HCT116 (cell line): Measurements from ENCODE around the gene KLHL20. TPM values are rescaled to one million over a fixed set of nuclear protein-coding genes. Genes with fewer than 3 reads are reported as not detected.

Experiments used
- ATAC-seq: fragments of 200-7000 bp; cut with Tn5 transposase; 2 replicates; pipeline ENCODE4 v1.9.1; 2020; ENCODE audit warnings: mild to moderate bottlenecking, moderate library complexity
- Bru-seq: library from RNA; stranded (reverse); fragments of 400-500 nt; gene quantifications from one replicate; lab custom pipeline; 2021; lab: Mats Ljungman, UMichigan
- BruChase-seq, 2 experiments: library from RNA; stranded (reverse); fragments of 400-500 nt; gene quantifications; one replicate each; lab custom pipeline; 2021; lab: Mats Ljungman, UMichigan
- BruUV-seq: library from RNA; stranded (reverse); fragments of 400-500 nt; replicated peaks from 2 replicates; lab custom pipeline; 2021; lab: Mats Ljungman, UMichigan
- CTCF ChIA-PET: fragments of 300-600 bp; sonication (Branson Sonifier 250); formaldehyde crosslinking; loops from one replicate; lab custom pipeline; 2021; ENCODE audit warnings: antibody characterized with exemption; lab: Charles Lee
- POLR2A ChIA-PET: fragments of 300-600, 350-600 bp; sonication (Branson Sonifier 250); formaldehyde crosslinking; loops from one replicate; lab custom pipeline; 2021; ENCODE audit warnings: antibody characterized with exemption; lab: Charles Lee
- RAD21 ChIA-PET, 2 experiments: fragments of 300-600 bp; sonication (Branson Sonifier 250); formaldehyde crosslinking; loops; one replicate each; lab custom pipeline; 2023; ENCODE audit warnings: low total read pairs in 2 of 2; ENCODE audit not compliant: uncharacterized antibody in 2 of 2, unreplicated experiment in 2 of 2, low non-redundant PET in 1 of 2; lab: Charles Lee
- DNase-seq: peaks from one replicate; pipeline ENCODE4 v3.0.0-alpha.2; 2010; ENCODE audit warnings: low read depth, low spot score
- H2AFZ ChIP-seq: fragments of 200-600 bp; shearing (Covaris generic), sonication (generic); 2 replicates; pipeline ENCODE4 v1.6.1; 2017; ENCODE audit warnings: low read depth, mixed run types, mixed read lengths, antibody characterized with exemption, low read length; ENCODE audit not compliant: poor library complexity, severe bottlenecking
- H3K27ac ChIP-seq: 2 replicates; pipeline ENCODE4 v1.5.1; 2012; ENCODE audit warnings: low read depth, low read length
- H3K27me3 ChIP-seq: fragments of 200-600 bp; sonication (generic); 2 replicates; pipeline ENCODE4 v1.6.1; 2016; ENCODE audit warnings: mixed run types, low read length, mixed read lengths; ENCODE audit not compliant: insufficient read depth
- H3K36me3 ChIP-seq, 2 experiments: fragments of 200-500 bp in 1 of 2; fragments of 200-600 bp in 1 of 2; sonication (Bioruptor generic) in 1 of 2; sonication (generic) in 1 of 2; 2 replicates each; pipeline versions ENCODE4 v1.5.1 to v1.6.1; 2014 to 2016; ENCODE audit warnings: low read length in 2 of 2, inconsistent platforms in 1 of 2, mixed read lengths in 1 of 2, mixed run types in 1 of 2; ENCODE audit not compliant: insufficient read depth in 2 of 2, control insufficient read depth in 1 of 2
- H3K4me1 ChIP-seq, 2 experiments: fragments of 200-600 bp in 1 of 2; sonication (generic) in 1 of 2; 2 replicates each; pipeline versions ENCODE4 v1.5.1 to v1.6.1; 2012 to 2017; ENCODE audit warnings: low read length in 2 of 2, inconsistent platforms in 1 of 2, mild to moderate bottlenecking in 1 of 2, mixed read lengths in 1 of 2, mixed run types in 1 of 2, moderate library complexity in 1 of 2; ENCODE audit not compliant: insufficient read depth in 2 of 2, control insufficient read depth in 1 of 2
- H3K4me2 ChIP-seq: fragments of 200-600 bp; sonication (generic); 2 replicates; pipeline ENCODE4 v1.6.1; 2017; ENCODE audit warnings: mixed run types, low read length, mixed read lengths
- H3K4me3 ChIP-seq, 2 experiments: fragments of 200-600 bp in 1 of 2; sonication (generic) in 1 of 2; replicated peaks in 1 of 2; 2 replicates each; pipeline ENCODE4 v1.5.1; 2011 to 2016; ENCODE audit warnings: low read length in 2 of 2, control low read depth in 1 of 2, low read depth in 1 of 2, mild to moderate bottlenecking in 1 of 2, mixed read lengths in 1 of 2, mixed run types in 1 of 2
- H3K79me2 ChIP-seq: fragments of 200-600 bp; sonication (generic); 2 replicates; pipeline ENCODE4 v1.6.1; 2017; ENCODE audit warnings: mild to moderate bottlenecking, mixed run types, low read length, moderate library complexity, mixed read lengths; ENCODE audit not compliant: insufficient read depth
- H3K9ac ChIP-seq: fragments of 200-600 bp; sonication (generic); 2 replicates; pipeline ENCODE4 v1.6.1; 2016; ENCODE audit warnings: low read length, mixed read lengths
- H3K9me2 ChIP-seq: fragments of 200-600 bp; sonication (generic), shearing (Covaris generic); 2 replicates; pipeline ENCODE4 v1.6.1; 2017; ENCODE audit warnings: mixed run types, mild to moderate bottlenecking, moderate library complexity; ENCODE audit not compliant: insufficient read depth
- H3K9me3 ChIP-seq, 2 experiments: fragments of 200-500 bp in 1 of 2; fragments of 200-600 bp in 1 of 2; sonication (Bioruptor generic) in 1 of 2; sonication (generic) in 1 of 2; 2 replicates each; pipeline ENCODE4 v1.6.1; 2014 to 2017; ENCODE audit warnings: low read length in 2 of 2, mixed read lengths in 2 of 2, inconsistent platforms in 1 of 2, low read depth in 1 of 2, mild to moderate bottlenecking in 1 of 2, mixed run types in 1 of 2, moderate library complexity in 1 of 2; ENCODE audit not compliant: control insufficient read depth in 1 of 2, insufficient read depth in 1 of 2
- H4K20me1 ChIP-seq: fragments of 200-600 bp; sonication (generic), shearing (Covaris generic); 2 replicates; pipeline ENCODE4 v1.6.1; 2017; ENCODE audit warnings: mixed run types, mild to moderate bottlenecking, moderate library complexity; ENCODE audit not compliant: insufficient read depth
- CEBPB ChIP-seq: IDR thresholded peaks from 2 replicates; pipeline ENCODE4 v1.6.1; 2012; ENCODE audit warnings: low read depth
- EGR1 ChIP-seq: IDR thresholded peaks from 2 replicates; pipeline ENCODE4 v1.6.1; 2012; ENCODE audit warnings: low read depth
- EZH2phosphoT487 ChIP-seq: fragments of 200-600 bp; IDR thresholded peaks from 2 replicates; pipeline ENCODE4 v1.6.1; 2018; ENCODE audit warnings: antibody characterized with exemption, borderline replicate concordance
- JUND ChIP-seq: IDR thresholded peaks from 2 replicates; pipeline ENCODE4 v1.6.1; 2012
- POLR2A ChIP-seq: IDR thresholded peaks from 2 replicates; pipeline ENCODE4 v1.7.0; 2011; ENCODE audit warnings: borderline replicate concordance; ENCODE audit not compliant: insufficient read depth, insufficient read length; ENCODE audit errors: extremely low read depth
- RAD21 ChIP-seq: IDR thresholded peaks from 2 replicates; pipeline ENCODE4 v1.6.1; 2012; ENCODE audit warnings: low read depth, mild to moderate bottlenecking
- SRF ChIP-seq: IDR thresholded peaks from 2 replicates; pipeline ENCODE4 v1.6.1; 2012; ENCODE audit warnings: low read depth
- TCF7L2 ChIP-seq: IDR thresholded peaks from 2 replicates; pipeline ENCODE4 v1.7.0; 2011; ENCODE audit warnings: borderline replicate concordance, inconsistent platforms; ENCODE audit not compliant: insufficient read depth, insufficient read length; ENCODE audit errors: extremely low read depth
- YY1 ChIP-seq: IDR thresholded peaks from 2 replicates; pipeline ENCODE4 v1.6.1; 2011; ENCODE audit warnings: low read length, low read depth, moderate library complexity, mild to moderate bottlenecking; ENCODE audit not compliant: insufficient replicate concordance; ENCODE audit errors: extremely low read depth
- ZFX ChIP-seq: fragments of 450-650 bp; IDR thresholded peaks from 2 replicates; pipeline ENCODE4 v1.6.1; 2017
- ZNF274 ChIP-seq: fragments of 200-500 bp; sonication (Bioruptor generic); IDR thresholded peaks from 2 replicates; pipeline ENCODE4 v1.6.1; 2014; ENCODE audit warnings: mild to moderate bottlenecking, low read depth, low read length, inconsistent platforms
- intact Hi-C: fragments of 100-400 bp; cut with micrococcal nuclease; formaldehyde crosslinking; loops from 2 replicates; pipeline ENCODE4 v1.10.0; 2022
- long read RNA-seq: library from polyadenylated mRNA; unstranded; transcript quantifications from one replicate; pipeline ENCODE4 v2.0.0, GENCODE V29; 2021; ENCODE audit not compliant: unreplicated experiment
- polyA plus RNA-seq: library from polyadenylated mRNA; unstranded; fragments of >200 nt; gene quantifications from 2 replicates; pipeline ENCODE4 v1.2.1, GENCODE V29; 2012; ENCODE audit warnings: missing spikeins
- total RNA-seq: library from RNA; stranded (reverse); gene quantifications from one replicate; pipeline ENCODE4 v1.2.1, GENCODE V29; 2021; ENCODE audit not compliant: unreplicated experiment
- TF ChIP-seq, protein P1 (sequence below), 3 experiments: fragments of 200-600 bp in 1 of 3; sonication (generic) in 1 of 3; IDR thresholded peaks in 2 of 3; conservative IDR thresholded peaks in 1 of 3; 2 replicates each; pipeline ENCODE4 v1.5.1; 2012 to 2017; ENCODE audit warnings: low read depth in 2 of 3, low read length in 2 of 3, antibody characterized with exemption in 1 of 3, borderline replicate concordance in 1 of 3, control low read depth in 1 of 3, mild to moderate bottlenecking in 1 of 3, mixed read lengths in 1 of 3, mixed run types in 1 of 3, moderate library complexity in 1 of 3; ENCODE audit not compliant: insufficient read depth in 1 of 3
- TF ChIP-seq, protein P2 (sequence below): IDR thresholded peaks from 2 replicates; pipeline ENCODE4 v1.6.1; 2011; ENCODE audit warnings: mild to moderate bottlenecking, low read length, moderate library complexity; ENCODE audit not compliant: insufficient replicate concordance; ENCODE audit errors: extremely low read depth
- TF ChIP-seq, protein P3 (sequence below): IDR thresholded peaks from 2 replicates; pipeline ENCODE4 v1.6.1; 2012

KLHL20 gene, protein sequence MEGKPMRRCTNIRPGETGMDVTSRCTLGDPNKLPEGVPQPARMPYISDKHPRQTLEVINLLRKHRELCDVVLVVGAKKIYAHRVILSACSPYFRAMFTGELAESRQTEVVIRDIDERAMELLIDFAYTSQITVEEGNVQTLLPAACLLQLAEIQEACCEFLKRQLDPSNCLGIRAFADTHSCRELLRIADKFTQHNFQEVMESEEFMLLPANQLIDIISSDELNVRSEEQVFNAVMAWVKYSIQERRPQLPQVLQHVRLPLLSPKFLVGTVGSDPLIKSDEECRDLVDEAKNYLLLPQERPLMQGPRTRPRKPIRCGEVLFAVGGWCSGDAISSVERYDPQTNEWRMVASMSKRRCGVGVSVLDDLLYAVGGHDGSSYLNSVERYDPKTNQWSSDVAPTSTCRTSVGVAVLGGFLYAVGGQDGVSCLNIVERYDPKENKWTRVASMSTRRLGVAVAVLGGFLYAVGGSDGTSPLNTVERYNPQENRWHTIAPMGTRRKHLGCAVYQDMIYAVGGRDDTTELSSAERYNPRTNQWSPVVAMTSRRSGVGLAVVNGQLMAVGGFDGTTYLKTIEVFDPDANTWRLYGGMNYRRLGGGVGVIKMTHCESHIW
- total RNA-seq (16.2 TPM), Bru-seq, nascent RNA (percentile 66 among the genes with signal in this experiment), BruChase-seq, experiment 1, labeled RNA remaining after a 6-hour chase (percentile 54 among the genes with signal in this experiment), BruChase-seq, experiment 2, labeled RNA remaining after a 2-hour chase (percentile 61 among the genes with signal in this experiment)
- 6.6 and 8.8 TPM in 2 replicates for polyA plus RNA-seq
- long read RNA-seq, transcript KLHL20-201 (12 exons, 3,421 nt), result major isoform, 9 of 31 reads
- long read RNA-seq, partial matches to known transcripts, result 5 of 31 reads
- long read RNA-seq, other reads (novel, unspliced or antisense), result 17 of 31 reads

DNA sequence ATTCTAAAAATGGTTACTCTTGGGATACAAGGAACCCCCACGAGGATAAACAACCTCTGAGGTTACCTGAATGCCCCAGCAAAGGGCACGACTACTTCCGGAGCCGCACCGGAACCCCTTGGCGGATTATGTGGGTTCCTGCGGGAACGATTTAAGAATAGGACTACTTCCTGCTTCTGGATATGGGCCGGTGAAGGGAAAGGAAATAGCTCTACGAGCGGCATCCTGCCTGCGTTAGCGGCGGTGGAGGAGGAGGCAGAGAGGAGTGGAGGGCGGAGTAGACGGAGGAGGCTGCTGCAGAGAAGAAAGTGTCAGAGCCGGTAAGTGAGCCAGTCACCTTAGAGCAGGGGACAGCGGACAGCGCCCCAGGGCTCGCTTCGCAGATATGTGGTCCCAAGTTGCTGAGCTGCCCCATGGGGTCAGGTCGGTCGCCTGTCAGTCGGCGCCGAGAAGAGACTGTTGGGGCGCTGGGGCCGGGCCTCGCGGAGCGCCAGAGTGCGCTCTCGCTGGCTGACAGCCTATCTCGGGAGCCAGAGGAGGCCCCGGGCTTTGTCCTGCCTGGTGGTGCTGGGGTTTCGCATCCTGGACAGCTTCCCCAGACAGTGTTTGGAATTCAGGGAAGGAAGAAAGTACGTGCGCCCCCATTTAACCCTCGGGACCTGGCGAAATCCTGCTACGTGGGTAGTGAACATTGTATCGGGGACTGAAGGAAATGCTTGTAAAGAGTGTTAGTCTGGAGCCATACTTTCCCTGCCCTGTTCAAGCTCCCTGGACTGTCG is at the start of gene KLHL20:
Gene KLHL20, plus strand, starts transcription at position 223 of the 779 bp plus-strand sequence. CDS start 1,063 bp downstream, outside the sequence.
- Histone ChIP-seq H3K9me3 (no peaks in the 10 kb centered on the region), H3K79me2 (peaks cover 26% of the 10 kb centered on the region), H4K20me1 (no peaks in the 10 kb centered on the region), H3K9me2 (no peaks in the 10 kb centered on the region), H3K36me3 (no peaks in the 10 kb centered on the region), H3K4me1 (peaks cover 3 to 8% of the 10 kb centered on the region in 2 experiments; a peak in 3 of 4 replicates), H3K27ac (peak within 1 kb of the TSS; percentile 58), H3K9ac (peak within 1 kb of the TSS; percentile 62), H3K27me3 (no peaks in the 10 kb centered on the region), H2AFZ (peak within 1 kb of the TSS; percentile 96), H3K4me3 (peak within 1 kb of the TSS; percentile 89 to 92), H3K4me2 (peak within 1 kb of the TSS; percentile 74)
- ATAC-seq, result peak; percentile 97
- BruUV-seq, result TSS peak; percentile 74
- peak; percentile 89 for DNase-seq
- intact Hi-C loops, result loop anchor here (10.0 kb wide), 2 partner anchors 110 to 360 kb away; partner anchors contain the start of genes CENPL and DARS2
- POLR2A ChIA-PET, result interaction anchor here (0.9 to 1.3 kb wide), 2 partner anchors 8 to 109 kb away, joined by 4 read pairs; partner anchors contain the start of genes CENPL and DARS2
- RAD21 ChIA-PET, result no interaction called here
- CTCF ChIA-PET, result no interaction called here
- TF ChIP-seq, protein P1, sequence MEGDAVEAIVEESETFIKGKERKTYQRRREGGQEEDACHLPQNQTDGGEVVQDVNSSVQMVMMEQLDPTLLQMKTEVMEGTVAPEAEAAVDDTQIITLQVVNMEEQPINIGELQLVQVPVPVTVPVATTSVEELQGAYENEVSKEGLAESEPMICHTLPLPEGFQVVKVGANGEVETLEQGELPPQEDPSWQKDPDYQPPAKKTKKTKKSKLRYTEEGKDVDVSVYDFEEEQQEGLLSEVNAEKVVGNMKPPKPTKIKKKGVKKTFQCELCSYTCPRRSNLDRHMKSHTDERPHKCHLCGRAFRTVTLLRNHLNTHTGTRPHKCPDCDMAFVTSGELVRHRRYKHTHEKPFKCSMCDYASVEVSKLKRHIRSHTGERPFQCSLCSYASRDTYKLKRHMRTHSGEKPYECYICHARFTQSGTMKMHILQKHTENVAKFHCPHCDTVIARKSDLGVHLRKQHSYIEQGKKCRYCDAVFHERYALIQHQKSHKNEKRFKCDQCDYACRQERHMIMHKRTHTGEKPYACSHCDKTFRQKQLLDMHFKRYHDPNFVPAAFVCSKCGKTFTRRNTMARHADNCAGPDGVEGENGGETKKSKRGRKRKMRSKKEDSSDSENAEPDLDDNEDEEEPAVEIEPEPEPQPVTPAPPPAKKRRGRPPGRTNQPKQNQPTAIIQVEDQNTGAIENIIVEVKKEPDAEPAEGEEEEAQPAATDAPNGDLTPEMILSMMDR (IDR thresholded peaks at IDR 0.05 in 2 of 3, conservative IDR thresholded peaks at IDR 0.05 in 1 of 3; ENCODE audit: borderline replicate concordance in 1 of 3, insufficient read depth in 1 of 3, low read depth in 2 of 3, low read length in 2 of 3), result no peak
- TF ChIP-seq, protein P2, sequence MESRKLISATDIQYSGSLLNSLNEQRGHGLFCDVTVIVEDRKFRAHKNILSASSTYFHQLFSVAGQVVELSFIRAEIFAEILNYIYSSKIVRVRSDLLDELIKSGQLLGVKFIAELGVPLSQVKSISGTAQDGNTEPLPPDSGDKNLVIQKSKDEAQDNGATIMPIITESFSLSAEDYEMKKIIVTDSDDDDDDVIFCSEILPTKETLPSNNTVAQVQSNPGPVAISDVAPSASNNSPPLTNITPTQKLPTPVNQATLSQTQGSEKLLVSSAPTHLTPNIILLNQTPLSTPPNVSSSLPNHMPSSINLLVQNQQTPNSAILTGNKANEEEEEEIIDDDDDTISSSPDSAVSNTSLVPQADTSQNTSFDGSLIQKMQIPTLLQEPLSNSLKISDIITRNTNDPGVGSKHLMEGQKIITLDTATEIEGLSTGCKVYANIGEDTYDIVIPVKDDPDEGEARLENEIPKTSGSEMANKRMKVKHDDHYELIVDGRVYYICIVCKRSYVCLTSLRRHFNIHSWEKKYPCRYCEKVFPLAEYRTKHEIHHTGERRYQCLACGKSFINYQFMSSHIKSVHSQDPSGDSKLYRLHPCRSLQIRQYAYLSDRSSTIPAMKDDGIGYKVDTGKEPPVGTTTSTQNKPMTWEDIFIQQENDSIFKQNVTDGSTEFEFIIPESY, result no peak
- TF ChIP-seq EGR1, result 0 out of 2 replicates have a peak, but pooled peaks have one; percentile 38
- TF ChIP-seq RAD21, result peak; percentile 15
- TF ChIP-seq, protein P3, sequence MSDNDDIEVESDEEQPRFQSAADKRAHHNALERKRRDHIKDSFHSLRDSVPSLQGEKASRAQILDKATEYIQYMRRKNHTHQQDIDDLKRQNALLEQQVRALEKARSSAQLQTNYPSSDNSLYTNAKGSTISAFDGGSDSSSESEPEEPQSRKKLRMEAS, result peak; percentile 89
- TF ChIP-seq YY1, result peak; percentile 88
- TF ChIP-seq CEBPB, result no peak
- no peak for TF ChIP-seq JUND
- no peak for TF ChIP-seq ZNF274
- TF ChIP-seq POLR2A, result peak; percentile 76
- TF ChIP-seq SRF, result peak; percentile 94
- TF ChIP-seq TCF7L2, result peak; percentile 25
- TF ChIP-seq EZH2phosphoT487, result no peak
- TF ChIP-seq ZFX, result peak; percentile 29; the same call in 1 of the 2 replicates
